SU-DHL-6 (cell line): ENCODE measurements around the gene PDE9A.

Experiments used
- EZH2phosphoT487 ChIP-seq: fragments of 200-600 bp; sonication (generic), shearing (Covaris generic); conservative IDR thresholded peaks from 2 replicates; pipeline ENCODE4 v1.6.1; 2018; ENCODE audit warnings: mild to moderate bottlenecking, antibody characterized with exemption, low read length, moderate library complexity, mixed read lengths
- TF ChIP-seq, protein P1 (sequence below): fragments of 200-600 bp; sonication (generic); IDR thresholded peaks from one replicate; pipeline ENCODE4 v1.5.1; 2017; ENCODE audit warnings: antibody characterized with exemption, mild to moderate bottlenecking, low read length, moderate library complexity; ENCODE audit not compliant: insufficient read depth, poor library complexity, severe bottlenecking

DNA sequence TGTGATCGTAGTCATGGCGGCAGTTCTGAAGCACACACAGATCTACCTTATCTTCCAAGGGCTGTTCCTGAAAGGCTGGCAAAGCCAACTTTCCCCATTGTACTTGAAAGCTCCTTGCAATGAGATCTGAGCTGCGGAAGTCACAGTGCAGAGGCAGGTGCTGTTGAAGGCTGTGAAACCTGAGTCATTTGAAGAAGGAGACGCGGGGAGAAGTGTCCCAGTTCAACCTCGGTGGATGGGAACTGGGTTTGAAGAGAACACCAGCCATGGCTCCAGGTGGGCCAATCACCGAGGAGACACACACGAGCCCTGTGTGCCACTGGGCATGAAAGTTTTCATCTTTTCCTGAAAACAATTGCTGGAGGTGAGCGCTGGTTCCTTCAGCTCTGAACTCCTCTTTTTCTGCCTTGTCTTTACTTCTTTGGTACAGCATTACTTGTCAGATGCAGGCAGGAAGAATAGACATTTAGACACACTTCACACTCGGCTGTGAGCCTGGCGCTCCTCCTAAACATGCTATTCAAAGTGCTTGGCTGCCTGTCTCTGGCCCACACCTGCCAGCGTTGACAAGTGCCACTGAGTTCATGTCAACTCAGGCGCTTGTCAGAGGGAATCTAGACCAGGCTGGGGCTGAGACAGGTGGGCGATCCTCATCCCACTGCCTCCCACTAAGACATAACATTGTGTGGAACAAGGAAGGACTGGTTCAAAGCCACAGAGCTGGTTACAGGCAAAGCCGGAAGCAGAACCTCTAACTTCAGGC is 25.7 kb upstream of the PDE9A start:
- TF ChIP-seq, protein P1, sequence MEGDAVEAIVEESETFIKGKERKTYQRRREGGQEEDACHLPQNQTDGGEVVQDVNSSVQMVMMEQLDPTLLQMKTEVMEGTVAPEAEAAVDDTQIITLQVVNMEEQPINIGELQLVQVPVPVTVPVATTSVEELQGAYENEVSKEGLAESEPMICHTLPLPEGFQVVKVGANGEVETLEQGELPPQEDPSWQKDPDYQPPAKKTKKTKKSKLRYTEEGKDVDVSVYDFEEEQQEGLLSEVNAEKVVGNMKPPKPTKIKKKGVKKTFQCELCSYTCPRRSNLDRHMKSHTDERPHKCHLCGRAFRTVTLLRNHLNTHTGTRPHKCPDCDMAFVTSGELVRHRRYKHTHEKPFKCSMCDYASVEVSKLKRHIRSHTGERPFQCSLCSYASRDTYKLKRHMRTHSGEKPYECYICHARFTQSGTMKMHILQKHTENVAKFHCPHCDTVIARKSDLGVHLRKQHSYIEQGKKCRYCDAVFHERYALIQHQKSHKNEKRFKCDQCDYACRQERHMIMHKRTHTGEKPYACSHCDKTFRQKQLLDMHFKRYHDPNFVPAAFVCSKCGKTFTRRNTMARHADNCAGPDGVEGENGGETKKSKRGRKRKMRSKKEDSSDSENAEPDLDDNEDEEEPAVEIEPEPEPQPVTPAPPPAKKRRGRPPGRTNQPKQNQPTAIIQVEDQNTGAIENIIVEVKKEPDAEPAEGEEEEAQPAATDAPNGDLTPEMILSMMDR: no peak
- TF ChIP-seq EZH2phosphoT487: no peak
